IMR-90 (cell line): Measurements from ENCODE around the gene GANC. TPM values are rescaled to one million over a fixed set of nuclear protein-coding genes. Genes with fewer than 3 reads are reported as not detected.

ENCODE experiments used
- ATAC-seq: fragments of 200-7000 bp; cut with Tn5 transposase; 2 replicates; pipeline ENCODE4 v1.9.1; 2020; ENCODE audit warnings: low read depth, mild to moderate bottlenecking, moderate library complexity
- BruUV-seq: library from RNA; stranded (reverse); fragments of 400-500 nt; replicated peaks from 2 replicates; lab custom pipeline; 2021; lab: Mats Ljungman, UMichigan
- CTCF ChIA-PET: fragments of 300-600 bp; formaldehyde crosslinking; extraction: SDS; loops from one replicate; lab custom pipeline; 2021; ENCODE audit warnings: antibody characterized with exemption; lab: Yijun Ruan, JAX
- POLR2A ChIA-PET: fragments of 300-600 bp; sonication (Branson Sonifier 250); formaldehyde crosslinking; loops from one replicate; lab custom pipeline; 2022; ENCODE audit warnings: antibody characterized with exemption; ENCODE audit not compliant: unreplicated experiment; lab: Charles Lee
- DNase-seq: peaks from one replicate; pipeline ENCODE4 v3.0.0; 2013
- H2AFZ ChIP-seq: replicated peaks from 2 replicates; pipeline ENCODE3; 2013; ENCODE audit warnings: low read length, mild to moderate bottlenecking; ENCODE audit not compliant: poor library complexity
- H2AK5ac ChIP-seq: 2 replicates; pipeline ENCODE4 v1.6.1; 2013; ENCODE audit warnings: low read depth, low read length, inconsistent platforms
- H2AK9ac ChIP-seq: replicated peaks from 2 replicates; pipeline ENCODE3; 2013; ENCODE audit warnings: mild to moderate bottlenecking, low read depth, low read length, moderate library complexity; ENCODE audit not compliant: poor library complexity
- H2BK120ac ChIP-seq: 2 replicates; pipeline ENCODE4 v1.6.1; 2013; ENCODE audit warnings: low read depth, low read length, inconsistent platforms
- H2BK15ac ChIP-seq: 3 replicates; pipeline ENCODE4 v1.6.1; 2013; ENCODE audit warnings: low read depth, low read length, inconsistent platforms
- H2BK20ac ChIP-seq: 2 replicates; pipeline ENCODE4 v1.6.1; 2013; ENCODE audit warnings: low read depth, mild to moderate bottlenecking, inconsistent platforms, low read length, moderate library complexity
- H2BK5ac ChIP-seq: 2 replicates; pipeline ENCODE4 v1.6.1; 2013; ENCODE audit warnings: mild to moderate bottlenecking, low read depth, low read length, inconsistent platforms; ENCODE audit not compliant: poor library complexity, severe bottlenecking
- H3K14ac ChIP-seq: replicated peaks from 2 replicates; pipeline ENCODE4 v1.6.1; 2013; ENCODE audit warnings: low read depth, low read length, inconsistent platforms
- H3K18ac ChIP-seq: 2 replicates; pipeline ENCODE4 v1.6.1; 2013; ENCODE audit warnings: low read depth, low read length, control low read depth
- H3K23ac ChIP-seq: 2 replicates; pipeline ENCODE4 v1.6.1; 2013; ENCODE audit warnings: low read depth, low read length, inconsistent platforms
- H3K27ac ChIP-seq: 2 replicates; pipeline ENCODE4 v1.5.1; 2013; ENCODE audit warnings: mild to moderate bottlenecking, control low read depth, low read length; ENCODE audit not compliant: insufficient read depth
- H3K27me3 ChIP-seq: 2 replicates; pipeline ENCODE4 v1.6.1; 2013; ENCODE audit warnings: low read length; ENCODE audit not compliant: control insufficient read depth, insufficient read depth
- H3K36me3 ChIP-seq: 2 replicates; pipeline ENCODE4 v1.6.1; 2013; ENCODE audit warnings: low read length, mixed read lengths; ENCODE audit not compliant: control insufficient read depth, insufficient read depth
- H3K4ac ChIP-seq: 2 replicates; pipeline ENCODE4 v1.6.1; 2013; ENCODE audit warnings: low read depth, low read length, inconsistent platforms
- H3K4me1 ChIP-seq: 2 replicates; pipeline ENCODE4 v1.6.1; 2013; ENCODE audit warnings: low read length, mixed read lengths; ENCODE audit not compliant: control insufficient read depth, insufficient read depth
- H3K4me2 ChIP-seq: 2 replicates; pipeline ENCODE4 v1.6.1; 2013; ENCODE audit warnings: low read depth, mild to moderate bottlenecking, control low read depth, low read length, moderate library complexity
- H3K4me3 ChIP-seq: 2 replicates; pipeline ENCODE4 v1.5.1; 2013; ENCODE audit warnings: low read depth, mild to moderate bottlenecking, control low read depth, low read length, moderate library complexity; ENCODE audit not compliant: insufficient read depth
- H3K56ac ChIP-seq: 2 replicates; pipeline ENCODE4 v1.6.1; 2013; ENCODE audit warnings: low read length, inconsistent platforms; ENCODE audit not compliant: insufficient read depth; ENCODE audit errors: extremely low read depth
- H3K79me1 ChIP-seq, 2 experiments: 2 replicates each; pipeline ENCODE4 v1.6.1; 2013; ENCODE audit warnings: low read length in 2 of 2, inconsistent platforms in 1 of 2, low read depth in 1 of 2
- H3K9ac ChIP-seq: 2 replicates; pipeline ENCODE4 v1.6.1; 2013; ENCODE audit warnings: low read depth, low read length, control low read depth
- H3K9me1 ChIP-seq: 2 replicates; pipeline ENCODE4 v1.6.1; 2013; ENCODE audit warnings: low read length, inconsistent platforms; ENCODE audit not compliant: insufficient read depth
- H3K9me3 ChIP-seq: 2 replicates; pipeline ENCODE4 v1.6.1; 2013; ENCODE audit warnings: low read length; ENCODE audit not compliant: control insufficient read depth, insufficient read depth
- H4K20me1 ChIP-seq: 2 replicates; pipeline ENCODE4 v1.6.1; 2013; ENCODE audit warnings: low read length, inconsistent platforms; ENCODE audit not compliant: insufficient read depth
- H4K5ac ChIP-seq: 2 replicates; pipeline ENCODE4 v1.6.1; 2013; ENCODE audit warnings: mild to moderate bottlenecking, low read depth, low read length, control low read depth
- H4K8ac ChIP-seq, 2 experiments: 2 replicates each; pipeline ENCODE4 v1.6.1; 2013; ENCODE audit warnings: low read depth in 2 of 2, low read length in 2 of 2, control low read depth in 1 of 2, inconsistent platforms in 1 of 2
- H4K91ac ChIP-seq: 2 replicates; pipeline ENCODE4 v1.6.1; 2013; ENCODE audit warnings: low read depth, low read length, inconsistent platforms; ENCODE audit not compliant: insufficient read depth
- BHLHE40 ChIP-seq: fragments of 150-350 bp; IDR thresholded peaks from 2 replicates; pipeline ENCODE4 v1.6.1; 2016; ENCODE audit warnings: mild to moderate bottlenecking, low read depth, low read length
- CEBPB ChIP-seq: IDR thresholded peaks from 2 replicates; pipeline ENCODE4 v1.6.1; 2012; ENCODE audit warnings: low read depth, low read length, improper control_type of control experiment
- CHD1 ChIP-seq: IDR thresholded peaks from 2 replicates; pipeline ENCODE4 v1.6.1; 2012; ENCODE audit warnings: low read depth, low read length, improper control_type of control experiment
- FOS ChIP-seq: fragments of 150-350 bp; IDR thresholded peaks from 2 replicates; pipeline ENCODE4 v1.6.1; 2016; ENCODE audit warnings: low read depth, low read length
- MAFK ChIP-seq: IDR thresholded peaks from 2 replicates; pipeline ENCODE4 v1.6.1; 2012; ENCODE audit warnings: low read depth, low read length, improper control_type of control experiment
- MAZ ChIP-seq: IDR thresholded peaks from 2 replicates; pipeline ENCODE4 v1.6.1; 2012; ENCODE audit warnings: low read depth, mild to moderate bottlenecking, low read length, improper control_type of control experiment, moderate library complexity, borderline replicate concordance
- MXI1 ChIP-seq: IDR thresholded peaks from 2 replicates; pipeline ENCODE4 v1.6.1; 2012; ENCODE audit warnings: low read depth, mild to moderate bottlenecking, low read length, moderate library complexity, borderline replicate concordance
- NFE2L2 ChIP-seq: fragments of 150-350 bp; IDR thresholded peaks from 2 replicates; pipeline ENCODE4 v1.6.1; 2016; ENCODE audit warnings: low read depth, mild to moderate bottlenecking, low read length
- POLR2A ChIP-seq: IDR thresholded peaks from 2 replicates; pipeline ENCODE4 v1.6.1; 2012; ENCODE audit warnings: mild to moderate bottlenecking, low read depth, low read length
- RAD21 ChIP-seq: IDR thresholded peaks from 2 replicates; pipeline ENCODE4 v1.6.1; 2012; ENCODE audit warnings: low read length, improper control_type of control experiment
- RCOR1 ChIP-seq: IDR thresholded peaks from 2 replicates; pipeline ENCODE4 v1.6.1; 2012; ENCODE audit warnings: mild to moderate bottlenecking, low read length, improper control_type of control experiment; ENCODE audit not compliant: insufficient replicate concordance
- RFX5 ChIP-seq: IDR thresholded peaks from 2 replicates; pipeline ENCODE4 v1.8.0; 2012; ENCODE audit warnings: low read depth, mild to moderate bottlenecking, low read length, moderate library complexity
- SMC3 ChIP-seq: fragments of 150-350 bp; IDR thresholded peaks from 2 replicates; pipeline ENCODE4 v1.6.1; 2016; ENCODE audit warnings: low read depth, mild to moderate bottlenecking, antibody characterized with exemption, low read length, moderate library complexity
- WGBS, 2 experiments: methylation state at CpG; one replicate each; pipeline versions ENCODE4 v1.1.5 to v1.1.7; 2013; ENCODE audit warnings: missing lambda C conversion rate in 2 of 2; ENCODE audit not compliant: insufficient read length in 1 of 2; ENCODE audit errors: extremely low coverage in 2 of 2; 5-methylcytosine and 5-hydroxymethylcytosine counted together
- dilution Hi-C: fragments of 300-500 bp; cut with HindIII; formaldehyde crosslinking; loops from one replicate; pipeline ENCODE4 v1.14.3; 2018; ENCODE audit warnings: low sequenced_read_pairs; ENCODE audit not compliant: unreplicated experiment
- in situ Hi-C: fragments of 300-500 bp; cut with MboI; formaldehyde crosslinking; loops from 3 replicates; pipeline ENCODE4 v1.14.3; 2019; ENCODE audit warnings: low sequenced_read_pairs, inconsistent platforms, mixed read lengths
- intact Hi-C: fragments of 100-400 bp; cut with micrococcal nuclease; formaldehyde crosslinking; loops from 2 replicates; pipeline ENCODE4 v1.10.0; 2022
- polyA plus RNA-seq, 3 experiments: library from polyadenylated mRNA; depleted of rRNA; stranded (reverse); fragments of >200 nt; gene quantifications; 2 replicates each; pipeline ENCODE4 v1.2.3, GENCODE V29; 2012; ENCODE audit warnings: low replicate concordance in 1 of 3
- total RNA-seq: library from RNA; depleted of rRNA; stranded (reverse); fragments of >200 nt; gene quantifications from 2 replicates; pipeline ENCODE4 v1.2.3, GENCODE V29; 2012
- TF ChIP-seq, protein P1 (sequence below): fragments of 150-350 bp; IDR thresholded peaks from 2 replicates; pipeline ENCODE4 v1.6.1; 2016; ENCODE audit warnings: low read depth, mild to moderate bottlenecking, low read length, moderate library complexity, borderline replicate concordance
- TF ChIP-seq, protein P2 (sequence below): fragments of 150-350 bp; IDR thresholded peaks from 2 replicates; pipeline ENCODE4 v1.6.1; 2017; ENCODE audit warnings: mild to moderate bottlenecking, antibody characterized with exemption, low read length, low read depth
- TF ChIP-seq, protein P3 (sequence below): conservative IDR thresholded peaks from 2 replicates; pipeline ENCODE4 v1.5.1; 2012; ENCODE audit warnings: mild to moderate bottlenecking, low read depth, low read length, improper control_type of control experiment

GANC gene
- total and polyA plus RNA-seq, 2 of the 4 experiments (the other 2 are of a cell fraction): 7.1 to 19.2 TPM

DNA sequence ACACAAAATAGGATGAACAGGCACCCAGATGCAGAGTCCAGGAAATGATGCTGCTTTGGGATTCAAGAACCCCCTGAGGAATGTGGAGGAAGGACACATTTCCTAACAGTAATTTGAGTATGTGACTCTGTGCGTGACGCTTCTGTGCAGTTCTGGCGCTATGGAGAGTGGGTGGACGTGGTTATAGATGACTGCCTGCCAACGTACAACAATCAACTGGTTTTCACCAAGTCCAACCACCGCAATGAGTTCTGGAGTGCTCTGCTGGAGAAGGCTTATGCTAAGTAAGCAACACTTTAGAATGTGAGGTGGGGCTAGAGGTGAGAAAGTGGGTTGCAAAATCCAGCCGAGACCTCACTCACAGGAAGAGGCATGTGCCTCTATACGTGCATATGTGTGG lies 114.6 kb downstream of the GANC start:
- no CpG with 5 or more reads among the region's 8 CpGs for WGBS, 2 experiments
- H2BK120ac ChIP-seq: 0 out of 2 replicates have a peak overlapping the region, but pooled peaks have one; percentile 1

More for the DNA sequence above, 114.6 kb downstream of the GANC start:
- Histone ChIP-seq H4K5ac (no peak overlapping the region; the same call in 1 of the 2 replicates), H3K27me3 (peaks cover 2% of the 10 kb centered on the region; the same call in 1 of the 2 replicates), H2AK5ac (no peak overlapping the region), H4K20me1 (no peaks in the 10 kb centered on the region), H3K9ac (no peak overlapping the region), H3K4ac (no peak overlapping the region), H3K4me2 (no peak overlapping the region), H3K14ac (no peak overlapping the region; the same call in 1 of the 2 replicates), H3K79me1 (no peaks in the 10 kb centered on the region), H3K27ac (no peak overlapping the region), H4K8ac (no peak overlapping the region), H3K4me3 (no peak overlapping the region), H2BK15ac (no peak overlapping the region), H2AK9ac (no peak overlapping the region), H3K36me3 (no peaks in the 10 kb centered on the region), H3K56ac (no peak overlapping the region), H3K4me1 (peaks cover 6% of the 10 kb centered on the region), H3K9me3 (no peaks in the 10 kb centered on the region), H2BK20ac (no peak overlapping the region), H2AFZ (no peak overlapping the region), H3K9me1 (peaks cover 14% of the 10 kb centered on the region; the same call in 1 of the 2 replicates), H2BK5ac (no peak overlapping the region), H4K91ac (no peak overlapping the region), H3K23ac (no peak overlapping the region), H3K18ac (no peak overlapping the region)
- DNase-seq (no peak), ATAC-seq (no peak)
- ChIA-PET CTCF (interaction anchor here (0.7 kb wide), 1 partner anchor 70 kb away, joined by 3 read pairs; no protein-coding TSS in a partner anchor), POLR2A (no interaction called here)
- no TSS peak for BruUV-seq
- no peak for TF ChIP-seq BHLHE40
- no peak for TF ChIP-seq SMC3
- TF ChIP-seq MAZ: no peak
- TF ChIP-seq, protein P1, sequence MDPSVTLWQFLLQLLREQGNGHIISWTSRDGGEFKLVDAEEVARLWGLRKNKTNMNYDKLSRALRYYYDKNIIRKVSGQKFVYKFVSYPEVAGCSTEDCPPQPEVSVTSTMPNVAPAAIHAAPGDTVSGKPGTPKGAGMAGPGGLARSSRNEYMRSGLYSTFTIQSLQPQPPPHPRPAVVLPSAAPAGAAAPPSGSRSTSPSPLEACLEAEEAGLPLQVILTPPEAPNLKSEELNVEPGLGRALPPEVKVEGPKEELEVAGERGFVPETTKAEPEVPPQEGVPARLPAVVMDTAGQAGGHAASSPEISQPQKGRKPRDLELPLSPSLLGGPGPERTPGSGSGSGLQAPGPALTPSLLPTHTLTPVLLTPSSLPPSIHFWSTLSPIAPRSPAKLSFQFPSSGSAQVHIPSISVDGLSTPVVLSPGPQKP: no peak
- no peak for TF ChIP-seq CEBPB
- TF ChIP-seq MXI1: no peak
- TF ChIP-seq RCOR1: no peak
- TF ChIP-seq, protein P2, sequence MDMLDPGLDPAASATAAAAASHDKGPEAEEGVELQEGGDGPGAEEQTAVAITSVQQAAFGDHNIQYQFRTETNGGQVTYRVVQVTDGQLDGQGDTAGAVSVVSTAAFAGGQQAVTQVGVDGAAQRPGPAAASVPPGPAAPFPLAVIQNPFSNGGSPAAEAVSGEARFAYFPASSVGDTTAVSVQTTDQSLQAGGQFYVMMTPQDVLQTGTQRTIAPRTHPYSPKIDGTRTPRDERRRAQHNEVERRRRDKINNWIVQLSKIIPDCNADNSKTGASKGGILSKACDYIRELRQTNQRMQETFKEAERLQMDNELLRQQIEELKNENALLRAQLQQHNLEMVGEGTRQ: no peak
- TF ChIP-seq RFX5: no peak
- no peak for TF ChIP-seq POLR2A
- TF ChIP-seq, protein P3, sequence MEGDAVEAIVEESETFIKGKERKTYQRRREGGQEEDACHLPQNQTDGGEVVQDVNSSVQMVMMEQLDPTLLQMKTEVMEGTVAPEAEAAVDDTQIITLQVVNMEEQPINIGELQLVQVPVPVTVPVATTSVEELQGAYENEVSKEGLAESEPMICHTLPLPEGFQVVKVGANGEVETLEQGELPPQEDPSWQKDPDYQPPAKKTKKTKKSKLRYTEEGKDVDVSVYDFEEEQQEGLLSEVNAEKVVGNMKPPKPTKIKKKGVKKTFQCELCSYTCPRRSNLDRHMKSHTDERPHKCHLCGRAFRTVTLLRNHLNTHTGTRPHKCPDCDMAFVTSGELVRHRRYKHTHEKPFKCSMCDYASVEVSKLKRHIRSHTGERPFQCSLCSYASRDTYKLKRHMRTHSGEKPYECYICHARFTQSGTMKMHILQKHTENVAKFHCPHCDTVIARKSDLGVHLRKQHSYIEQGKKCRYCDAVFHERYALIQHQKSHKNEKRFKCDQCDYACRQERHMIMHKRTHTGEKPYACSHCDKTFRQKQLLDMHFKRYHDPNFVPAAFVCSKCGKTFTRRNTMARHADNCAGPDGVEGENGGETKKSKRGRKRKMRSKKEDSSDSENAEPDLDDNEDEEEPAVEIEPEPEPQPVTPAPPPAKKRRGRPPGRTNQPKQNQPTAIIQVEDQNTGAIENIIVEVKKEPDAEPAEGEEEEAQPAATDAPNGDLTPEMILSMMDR: no peak
- TF ChIP-seq CHD1: no peak
- no peak for TF ChIP-seq MAFK
- TF ChIP-seq FOS: no peak
- TF ChIP-seq RAD21: no peak
- no peak for TF ChIP-seq NFE2L2
- in situ Hi-C loops (no loop called here), dilution Hi-C loops (no loop called here), intact Hi-C loops (loop anchor here (5.0 kb wide), 1 partner anchor 180 kb away; the partner anchor contains the start of gene VPS39)
